HUES6 (cell line): ENCODE measurements around the gene ZFPM1.

Experiments
- H3K27ac ChIP-seq: 2 replicates; pipeline ENCODE4 v1.7.0; 2013; ENCODE audit warnings: low read depth, mild to moderate bottlenecking, low read length, inconsistent platforms
- H3K27me3 ChIP-seq: 2 replicates; pipeline ENCODE4 v1.6.1; 2013; ENCODE audit warnings: low read length; ENCODE audit not compliant: control insufficient read depth, insufficient read depth
- H3K36me3 ChIP-seq: 2 replicates; pipeline ENCODE4 v1.6.1; 2013; ENCODE audit warnings: low read length; ENCODE audit not compliant: control insufficient read depth, insufficient read depth
- H3K4me1 ChIP-seq: 2 replicates; pipeline ENCODE4 v1.6.1; 2013; ENCODE audit warnings: low read length; ENCODE audit not compliant: control insufficient read depth, insufficient read depth
- H3K4me3 ChIP-seq: 2 replicates; pipeline ENCODE4 v1.5.1; 2013; ENCODE audit warnings: low read depth, low read length
- H3K9ac ChIP-seq: one replicate; pipeline ENCODE4 v1.6.1; 2013; ENCODE audit warnings: mild to moderate bottlenecking, low read length
- H3K9me3 ChIP-seq: 2 replicates; pipeline ENCODE4 v1.6.1; 2013; ENCODE audit warnings: low read depth, low read length; ENCODE audit not compliant: control insufficient read depth, insufficient read depth

Gene ZFPM1

DNA sequence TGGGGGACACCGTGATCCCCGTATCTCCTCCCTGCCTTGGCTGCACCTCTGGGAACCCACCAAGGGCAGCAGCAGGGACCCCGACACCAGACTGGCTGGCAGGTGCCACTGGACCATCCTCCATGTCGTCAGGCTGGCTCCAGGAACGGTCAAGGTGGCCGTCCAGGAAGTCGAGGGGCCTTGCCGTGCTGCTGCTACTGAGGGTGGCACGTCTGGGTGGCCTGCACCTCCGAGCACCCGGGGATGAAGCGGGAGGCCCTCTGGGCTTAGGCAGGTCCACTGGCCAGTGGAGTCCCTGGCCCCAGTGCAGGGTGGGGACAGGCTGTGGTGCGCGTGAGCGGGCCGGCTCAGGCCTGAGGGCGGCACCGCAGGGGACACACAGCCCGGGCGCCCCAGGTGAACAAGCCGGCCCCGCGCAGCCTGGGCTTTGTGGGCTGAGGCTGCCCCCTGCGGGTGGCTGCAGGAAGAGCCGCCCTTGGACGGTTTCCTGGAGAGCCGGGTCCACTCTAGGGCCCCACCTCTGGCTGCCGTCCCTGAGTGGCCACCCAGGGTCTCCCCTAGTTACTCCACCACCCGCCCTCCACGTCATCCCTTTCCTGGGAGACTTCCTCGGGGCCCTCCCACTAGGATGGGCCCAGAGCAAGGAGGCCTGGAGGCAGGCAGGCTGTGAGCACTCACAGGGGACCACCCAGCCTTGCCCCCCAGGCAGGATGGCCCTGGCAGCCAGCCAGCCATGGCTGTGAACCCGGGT, 74.3 kb downstream of the ZFPM1 start:
- Histone ChIP-seq H3K27ac (no peak overlapping the region), H3K36me3 (no peaks in the 10 kb centered on the region; the same call in 1 of the 2 replicates), H3K4me3 (no peak overlapping the region), H3K9ac (no peak overlapping the region), H3K27me3 (no peaks in the 10 kb centered on the region), H3K4me1 (peaks cover 6% of the 10 kb centered on the region), H3K9me3 (no peaks in the 10 kb centered on the region)

DNA sequence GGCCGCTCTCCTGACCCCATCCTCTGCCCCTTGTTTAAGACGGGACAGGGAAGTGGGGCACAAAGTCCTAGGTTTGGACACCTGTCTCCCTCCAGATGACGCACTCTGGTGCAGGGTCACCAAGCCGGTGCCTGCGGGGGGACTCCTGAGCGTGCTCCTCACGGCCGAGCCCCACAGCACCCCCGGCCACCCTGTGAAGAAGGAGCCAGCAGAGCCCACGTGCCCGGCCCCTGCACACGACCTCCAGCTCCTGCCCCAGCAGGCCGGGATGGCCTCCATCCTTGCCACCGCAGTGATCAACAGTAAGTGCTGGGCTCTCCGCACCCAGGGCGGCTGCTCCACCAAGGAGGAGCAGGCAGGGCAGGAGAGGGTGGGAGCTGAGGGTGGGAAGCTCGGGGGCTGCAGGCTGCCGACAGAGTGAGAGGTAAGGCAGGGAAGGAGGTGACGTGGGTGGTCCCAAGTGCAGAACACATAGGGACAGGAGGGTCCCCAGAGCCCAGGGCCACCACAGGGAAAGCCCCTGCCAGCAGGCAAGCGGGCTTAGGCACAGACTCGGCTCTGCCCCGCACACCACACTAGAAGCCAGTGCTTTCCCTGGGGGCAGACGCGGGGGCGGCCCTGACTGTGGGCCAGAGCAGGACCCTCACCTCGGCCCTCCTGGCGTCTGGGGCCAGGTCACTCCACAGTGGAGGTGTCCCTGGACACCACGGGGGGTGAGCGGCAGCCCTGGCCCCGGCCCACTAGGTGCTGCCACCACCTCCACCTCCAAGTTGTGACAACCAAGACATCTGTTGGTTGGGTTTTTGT, 75.1 kb downstream of the ZFPM1 start:
- H3K27me3 ChIP-seq, result no peaks in the 10 kb centered on the region
- no peak overlapping the region for H3K27ac ChIP-seq
- no peak overlapping the region for H3K9ac ChIP-seq
- H3K36me3 ChIP-seq, result no peaks in the 10 kb centered on the region; the same call in 1 of the 2 replicates
- no peaks in the 10 kb centered on the region for H3K9me3 ChIP-seq
- H3K4me1 ChIP-seq, result peaks cover 9% of the 10 kb centered on the region
- no peak overlapping the region for H3K4me3 ChIP-seq

DNA sequence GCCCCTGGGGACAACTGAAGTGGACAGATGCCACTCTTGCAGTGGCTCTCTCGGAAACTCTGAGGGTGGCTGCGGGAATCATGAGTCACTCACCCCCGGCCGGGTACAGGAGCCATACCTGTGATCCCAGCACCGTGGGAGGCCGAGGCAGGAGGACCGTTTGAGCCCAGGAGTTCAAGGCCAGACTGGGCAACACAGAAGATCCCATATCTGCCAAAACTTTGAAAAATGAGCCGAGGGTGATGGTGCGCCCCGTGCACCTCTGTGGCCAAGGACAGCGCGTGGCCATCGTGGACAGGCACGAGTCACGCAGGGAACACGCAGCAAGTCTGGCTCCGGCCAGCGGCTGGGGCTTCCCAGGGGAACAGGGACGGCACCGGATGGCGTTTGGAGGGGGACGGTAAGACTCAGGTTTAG, 75.8 kb downstream of the ZFPM1 start:
- Histone ChIP-seq H3K9ac (no peak overlapping the region), H3K4me3 (no peak overlapping the region), H3K4me1 (peaks cover 9% of the 10 kb centered on the region), H3K27ac (no peak overlapping the region), H3K27me3 (no peaks in the 10 kb centered on the region), H3K36me3 (no peaks in the 10 kb centered on the region; the same call in 1 of the 2 replicates), H3K9me3 (no peaks in the 10 kb centered on the region)

DNA sequence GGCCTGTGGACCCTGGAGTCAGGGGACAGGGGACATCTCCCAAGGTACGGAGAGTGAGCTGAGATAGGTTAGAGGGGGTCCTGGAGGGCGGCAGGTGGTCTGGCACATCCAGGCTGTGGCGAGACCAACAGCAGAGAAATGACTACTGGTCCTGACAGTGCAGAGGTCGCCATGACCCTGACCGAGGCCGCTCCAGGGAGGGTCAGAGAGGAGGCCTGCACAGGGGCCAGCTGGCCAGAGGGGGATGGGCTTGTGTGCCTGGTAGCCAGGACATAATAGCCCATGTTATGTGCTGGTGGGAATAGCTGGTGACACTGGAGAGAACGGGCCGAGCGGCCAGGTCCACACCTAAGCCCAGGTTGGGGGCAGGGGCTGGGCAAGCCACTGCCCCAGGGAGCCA, 76.5 kb downstream of the ZFPM1 start:
- Histone ChIP-seq H3K27ac (no peak overlapping the region), H3K9ac (no peak overlapping the region), H3K27me3 (no peaks in the 10 kb centered on the region), H3K4me3 (no peak overlapping the region), H3K36me3 (no peaks in the 10 kb centered on the region; the same call in 1 of the 2 replicates), H3K4me1 (peaks cover 9% of the 10 kb centered on the region), H3K9me3 (no peaks in the 10 kb centered on the region)

GRCh38 chr16:88530051-88530857, 77.2 kb downstream of the ZFPM1 start:
- no peak overlapping the region for H3K4me3 ChIP-seq
- peaks cover 14% of the 10 kb centered on the region for H3K4me1 ChIP-seq
- no peak overlapping the region for H3K9ac ChIP-seq
- no peaks in the 10 kb centered on the region; the same call in 1 of the 2 replicates for H3K36me3 ChIP-seq
- no peak overlapping the region for H3K27ac ChIP-seq
- no peaks in the 10 kb centered on the region for H3K9me3 ChIP-seq
- H3K27me3 ChIP-seq, result no peaks in the 10 kb centered on the region

DNA sequence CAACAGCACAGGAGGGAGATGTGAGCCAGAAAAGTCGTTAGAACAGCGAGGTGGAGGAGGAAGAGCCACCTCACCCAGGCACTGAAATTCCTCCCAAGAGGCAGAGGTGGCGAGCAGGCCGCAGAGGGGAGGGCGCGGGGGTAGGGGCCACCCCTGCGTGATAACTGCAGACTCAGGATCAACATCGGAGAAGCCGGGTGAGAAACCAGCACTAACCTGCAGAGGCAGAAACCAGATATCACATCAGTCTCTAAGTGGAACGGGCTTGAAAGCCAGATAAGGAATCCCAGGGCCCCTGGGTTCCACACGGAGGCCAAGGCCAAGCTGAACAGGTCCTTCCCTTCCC, 77.8 kb downstream of the ZFPM1 start:
- Histone ChIP-seq H3K4me1 (peaks cover 15% of the 10 kb centered on the region), H3K4me3 (no peak overlapping the region), H3K9me3 (no peaks in the 10 kb centered on the region), H3K27ac (no peak overlapping the region), H3K27me3 (no peaks in the 10 kb centered on the region), H3K36me3 (no peaks in the 10 kb centered on the region; the same call in 1 of the 2 replicates), H3K9ac (no peak overlapping the region)

- Histone ChIP-seq H3K4me1 (peaks cover 13% of the 10 kb centered on the region), H3K9ac (no peak overlapping the region), H3K9me3 (no peaks in the 10 kb centered on the region), H3K4me3 (no peak overlapping the region), H3K27ac (no peak overlapping the region), H3K27me3 (no peaks in the 10 kb centered on the region), H3K36me3 (no peaks in the 10 kb centered on the region; the same call in 1 of the 2 replicates)
Observed at GRCh38 chr16:88531346-88531745, 78.3 kb downstream of the ZFPM1 start.

- H3K27ac ChIP-seq, result no peak overlapping the region
- no peak overlapping the region for H3K9ac ChIP-seq
- H3K4me3 ChIP-seq, result no peak overlapping the region
Observed at GRCh38 chr16:88531931-88532433, 78.9 kb downstream of the ZFPM1 start.

GRCh38 chr16:88532434-88533241, 79.6 kb downstream of the ZFPM1 start:
- no peak overlapping the region for H3K9ac ChIP-seq
- peak overlapping the region; percentile 70; the same call in 1 of the 2 replicates for H3K4me3 ChIP-seq

More at GRCh38 chr16:88531931-88532433, 78.9 kb downstream of the ZFPM1 start:
- no peaks in the 10 kb centered on the region; the same call in 1 of the 2 replicates for H3K36me3 ChIP-seq
- no peaks in the 10 kb centered on the region for H3K9me3 ChIP-seq
- no peaks in the 10 kb centered on the region for H3K27me3 ChIP-seq
- peaks cover 13% of the 10 kb centered on the region for H3K4me1 ChIP-seq

GRCh38 chr16:88533381-88533917, 80.4 kb downstream of the ZFPM1 start:
- no peaks in the 10 kb centered on the region; the same call in 1 of the 2 replicates for H3K36me3 ChIP-seq
- H3K4me3 ChIP-seq, result peak overlapping the region; percentile 70
- peak overlapping the region; percentile 63 for H3K9ac ChIP-seq
- H3K4me1 ChIP-seq, result peaks cover 11% of the 10 kb centered on the region
- H3K27ac ChIP-seq, result no peak overlapping the region
- no peaks in the 10 kb centered on the region for H3K9me3 ChIP-seq
- peaks cover 5% of the 10 kb centered on the region for H3K27me3 ChIP-seq

More at GRCh38 chr16:88532434-88533241, 79.6 kb downstream of the ZFPM1 start:
- Histone ChIP-seq H3K9me3 (no peaks in the 10 kb centered on the region), H3K36me3 (no peaks in the 10 kb centered on the region; the same call in 1 of the 2 replicates), H3K4me1 (peaks cover 12% of the 10 kb centered on the region), H3K27me3 (no peaks in the 10 kb centered on the region; the same call in 1 of the 2 replicates), H3K27ac (no peak overlapping the region)
